Measurements from ENCODE around the gene GSK3B. TPM values are rescaled to one million over a fixed set of nuclear protein-coding genes. Genes with fewer than 3 reads are reported as not detected.

Gene GSK3B
- total RNA-seq, 1 donor from 2014 or later = 88.6 TPM

GRCh38 chr3:120077731-120078130 is 16.5 kb downstream of the GSK3B start:
- no peak overlapping the region for H3K9ac ChIP-seq
- no peak overlapping the region for H3K27ac Mint-ChIP-seq
- H3F3A ChIP-seq (ENCODE audit: low read depth) = no peaks in the 10 kb centered on the region
- H4K20me1 ChIP-seq (ENCODE audit: low read depth) = peaks cover 79% of the 10 kb centered on the region
- no peak overlapping the region for H3K4me2 ChIP-seq
- H3K4me3 Mint-ChIP-seq = no peak overlapping the region
- H3K27ac ChIP-seq = no peak overlapping the region
- no peak overlapping the region for H2AFZ ChIP-seq (replicated peaks)
- TF ChIP-seq, protein P1, sequence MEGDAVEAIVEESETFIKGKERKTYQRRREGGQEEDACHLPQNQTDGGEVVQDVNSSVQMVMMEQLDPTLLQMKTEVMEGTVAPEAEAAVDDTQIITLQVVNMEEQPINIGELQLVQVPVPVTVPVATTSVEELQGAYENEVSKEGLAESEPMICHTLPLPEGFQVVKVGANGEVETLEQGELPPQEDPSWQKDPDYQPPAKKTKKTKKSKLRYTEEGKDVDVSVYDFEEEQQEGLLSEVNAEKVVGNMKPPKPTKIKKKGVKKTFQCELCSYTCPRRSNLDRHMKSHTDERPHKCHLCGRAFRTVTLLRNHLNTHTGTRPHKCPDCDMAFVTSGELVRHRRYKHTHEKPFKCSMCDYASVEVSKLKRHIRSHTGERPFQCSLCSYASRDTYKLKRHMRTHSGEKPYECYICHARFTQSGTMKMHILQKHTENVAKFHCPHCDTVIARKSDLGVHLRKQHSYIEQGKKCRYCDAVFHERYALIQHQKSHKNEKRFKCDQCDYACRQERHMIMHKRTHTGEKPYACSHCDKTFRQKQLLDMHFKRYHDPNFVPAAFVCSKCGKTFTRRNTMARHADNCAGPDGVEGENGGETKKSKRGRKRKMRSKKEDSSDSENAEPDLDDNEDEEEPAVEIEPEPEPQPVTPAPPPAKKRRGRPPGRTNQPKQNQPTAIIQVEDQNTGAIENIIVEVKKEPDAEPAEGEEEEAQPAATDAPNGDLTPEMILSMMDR (IDR thresholded peaks at IDR 0.05) = no peak
- TF ChIP-seq EZH2 (IDR thresholded peaks at IDR 0.05) = no peak
- TF ChIP-seq EZH2phosphoT487 (IDR thresholded peaks at IDR 0.05) = no peak
- peaks cover 53% of the 10 kb centered on the region for H3K9me3 Mint-ChIP-seq
- no peaks in the 10 kb centered on the region for H3K4me1 ChIP-seq
- no peaks in the 10 kb centered on the region for H3K4me1 Mint-ChIP-seq
- no peaks in the 10 kb centered on the region for H3K27me3 ChIP-seq
- H3K36me3 Mint-ChIP-seq = peaks cover 66% of the 10 kb centered on the region
- H3K4me3 ChIP-seq = no peak overlapping the region
- no peaks in the 10 kb centered on the region for H3K9me3 ChIP-seq (ENCODE audit: low read depth)
- H3K36me3 ChIP-seq = no peaks in the 10 kb centered on the region
- peaks cover 5% of the 10 kb centered on the region for H3K27me3 Mint-ChIP-seq (ENCODE audit: insufficient read depth, low read depth)
- no peak for DNase-seq (ENCODE audit: low spot score)
- peaks cover 98% of the 10 kb centered on the region for H3K79me2 ChIP-seq (ENCODE audit: low read depth)

- no peaks in the 10 kb centered on the region for H3K27me3 ChIP-seq
- DNase-seq (ENCODE audit: low spot score) = no peak
- Mint-ChIP-seq H3K9me3 (peaks cover 40% of the 10 kb centered on the region), H3K27ac (no peak overlapping the region), H3K4me1 (peaks cover 3% of the 10 kb centered on the region), H3K36me3 (peaks cover 50% of the 10 kb centered on the region), H3K4me3 (no peak overlapping the region), H3K27me3 (ENCODE audit: insufficient read depth, low read depth) (no peaks in the 10 kb centered on the region)
- TF ChIP-seq, protein P1 (IDR thresholded peaks at IDR 0.05) = no peak
- no peak for TF ChIP-seq EZH2phosphoT487 (IDR thresholded peaks at IDR 0.05)
- TF ChIP-seq EZH2 (IDR thresholded peaks at IDR 0.05) = no peak
- H3K9ac ChIP-seq = no peak overlapping the region
- H3K4me2 ChIP-seq = no peak overlapping the region
- no peaks in the 10 kb centered on the region for H3F3A ChIP-seq (ENCODE audit: low read depth)
- H3K27ac ChIP-seq = no peak overlapping the region
- peaks cover 8% of the 10 kb centered on the region for H3K4me1 ChIP-seq
- no peaks in the 10 kb centered on the region for H3K9me3 ChIP-seq (ENCODE audit: low read depth)
- no peaks in the 10 kb centered on the region for H3K36me3 ChIP-seq
- H3K79me2 ChIP-seq (ENCODE audit: low read depth) = peaks cover 98% of the 10 kb centered on the region
- H2AFZ ChIP-seq (replicated peaks) = no peak overlapping the region
- H4K20me1 ChIP-seq (ENCODE audit: low read depth) = peaks cover 83% of the 10 kb centered on the region
- no peak overlapping the region for H3K4me3 ChIP-seq
Measured at GRCh38 chr3:120072867-120073525, 21.3 kb downstream of the GSK3B start.

- peaks cover 8% of the 10 kb centered on the region for H3K4me1 ChIP-seq
- H3K4me1 Mint-ChIP-seq = peaks cover 3% of the 10 kb centered on the region
- no peaks in the 10 kb centered on the region for H3K36me3 ChIP-seq
- no peak overlapping the region for H3K4me3 ChIP-seq
- H3K9ac ChIP-seq = no peak overlapping the region
- H3K4me2 ChIP-seq = no peak overlapping the region
- H3K36me3 Mint-ChIP-seq = peaks cover 56% of the 10 kb centered on the region
- H3F3A ChIP-seq (ENCODE audit: low read depth) = no peaks in the 10 kb centered on the region
- peaks cover 100% of the 10 kb centered on the region for H3K79me2 ChIP-seq (ENCODE audit: low read depth)
- H3K9me3 ChIP-seq (ENCODE audit: low read depth) = no peaks in the 10 kb centered on the region
- no peak for TF ChIP-seq EZH2phosphoT487 (IDR thresholded peaks at IDR 0.05)
- no peak overlapping the region for H2AFZ ChIP-seq (replicated peaks)
- H3K27ac ChIP-seq = peak overlapping the region; percentile 10
- peaks cover 93% of the 10 kb centered on the region for H4K20me1 ChIP-seq (ENCODE audit: low read depth)
- no peak overlapping the region for H3K27ac Mint-ChIP-seq
- H3K27me3 Mint-ChIP-seq (ENCODE audit: insufficient read depth, low read depth) = no peaks in the 10 kb centered on the region
- no peak overlapping the region for H3K4me3 Mint-ChIP-seq
- H3K9me3 Mint-ChIP-seq = peaks cover 39% of the 10 kb centered on the region
- no peaks in the 10 kb centered on the region for H3K27me3 ChIP-seq
- peak; percentile 24 for DNase-seq (ENCODE audit: low spot score)
Measured at GRCh38 chr3:120071259-120071658, 23.0 kb downstream of the GSK3B start.

DNA sequence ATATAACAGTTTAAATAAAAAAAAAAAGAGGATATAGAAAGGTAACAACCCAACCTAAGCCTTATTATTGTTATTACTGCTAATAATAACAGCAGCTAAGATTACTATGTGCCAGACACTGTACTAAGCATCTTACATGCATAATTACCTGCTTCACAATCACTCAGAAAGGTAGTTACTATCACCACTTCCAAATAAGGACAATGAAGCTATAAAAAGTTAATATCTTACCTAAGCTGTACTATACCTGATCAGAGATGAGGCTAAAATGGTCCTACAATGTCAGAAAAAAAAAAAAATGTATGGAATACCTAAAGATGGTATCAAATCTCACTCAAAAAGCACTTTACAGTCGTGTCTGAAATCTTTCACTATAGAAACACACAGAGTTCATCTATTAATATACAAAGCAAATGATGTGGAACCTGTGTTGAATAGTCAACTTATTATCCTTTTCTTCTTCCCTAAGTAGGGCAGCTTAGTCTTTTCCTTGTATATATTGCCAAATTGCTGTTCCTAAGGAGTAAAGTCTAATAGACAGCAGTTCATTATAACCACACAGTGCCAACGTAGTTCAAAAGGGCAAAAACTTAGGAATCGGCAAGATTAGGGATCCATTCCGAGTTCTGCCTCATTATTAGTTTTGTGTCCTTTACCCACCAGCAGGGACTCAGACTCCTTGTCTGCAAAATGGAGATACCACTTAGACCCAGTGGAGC is 23.8 kb downstream of the GSK3B start:
- H4K20me1 ChIP-seq (ENCODE audit: low read depth) = peaks cover 93% of the 10 kb centered on the region

More for the DNA sequence above, 23.8 kb downstream of the GSK3B start:
- peaks cover 54% of the 10 kb centered on the region for H3K36me3 Mint-ChIP-seq
- Histone ChIP-seq H3K4me3 (no peak overlapping the region), H3K27ac (no peak overlapping the region), H3K9me3 (ENCODE audit: low read depth) (no peaks in the 10 kb centered on the region), H3F3A (ENCODE audit: low read depth) (no peaks in the 10 kb centered on the region), H3K27me3 (no peaks in the 10 kb centered on the region), H3K79me2 (ENCODE audit: low read depth) (peaks cover 100% of the 10 kb centered on the region), H3K4me1 (peaks cover 8% of the 10 kb centered on the region), H3K9ac (no peak overlapping the region), H3K36me3 (no peaks in the 10 kb centered on the region), H2AFZ (replicated peaks) (no peak overlapping the region), H3K4me2 (no peak overlapping the region)
- no peaks in the 10 kb centered on the region for H3K27me3 Mint-ChIP-seq (ENCODE audit: insufficient read depth, low read depth)
- H3K9me3 Mint-ChIP-seq = peaks cover 36% of the 10 kb centered on the region
- no peak for DNase-seq (ENCODE audit: low spot score)
- H3K27ac Mint-ChIP-seq = no peak overlapping the region
- no peak overlapping the region for H3K4me3 Mint-ChIP-seq
- TF ChIP-seq EZH2 (IDR thresholded peaks at IDR 0.05) (no peak), EZH2phosphoT487 (IDR thresholded peaks at IDR 0.05) (no peak)
- TF ChIP-seq, protein P1 (IDR thresholded peaks at IDR 0.05) = no peak
- peaks cover 3% of the 10 kb centered on the region for H3K4me1 Mint-ChIP-seq

Measured in neural progenitor cell (in vitro differentiated cells).